Measurements from ENCODE around the gene EWSR1. TPM values are rescaled to one million over a fixed set of nuclear protein-coding genes. Genes with fewer than 3 reads are reported as not detected.

The EWSR1 gene
- total RNA-seq, 3 donors from 2014 or later (not counting 1 experiment from before 2014, with no cell fraction given), result 366 to 387 (median 382) TPM

GRCh38 chr22:29272624-29273023, 4.6 kb downstream of the EWSR1 start:
- no peak for ATAC-seq
- Mint-ChIP-seq H3K27me3 (ENCODE audit: low read depth in 2 of 2) (no peaks in the 10 kb centered on the region), H3K4me3 (no peak overlapping the region), H3K36me3 (peaks cover 18% of the 10 kb centered on the region), H3K9me3 (no peaks in the 10 kb centered on the region), H3K27ac (peak overlapping the region in 1 of 2 donors; percentile 99), H3K4me1 (peaks cover 88 to 91% of the 10 kb centered on the region in 2 donors)
- intact Hi-C loops (cut with micrococcal nuclease), result no loop called here
- H3K4me3 ChIP-seq (ENCODE audit: low read length), result no peak overlapping the region
- TF ChIP-seq, protein P1, sequence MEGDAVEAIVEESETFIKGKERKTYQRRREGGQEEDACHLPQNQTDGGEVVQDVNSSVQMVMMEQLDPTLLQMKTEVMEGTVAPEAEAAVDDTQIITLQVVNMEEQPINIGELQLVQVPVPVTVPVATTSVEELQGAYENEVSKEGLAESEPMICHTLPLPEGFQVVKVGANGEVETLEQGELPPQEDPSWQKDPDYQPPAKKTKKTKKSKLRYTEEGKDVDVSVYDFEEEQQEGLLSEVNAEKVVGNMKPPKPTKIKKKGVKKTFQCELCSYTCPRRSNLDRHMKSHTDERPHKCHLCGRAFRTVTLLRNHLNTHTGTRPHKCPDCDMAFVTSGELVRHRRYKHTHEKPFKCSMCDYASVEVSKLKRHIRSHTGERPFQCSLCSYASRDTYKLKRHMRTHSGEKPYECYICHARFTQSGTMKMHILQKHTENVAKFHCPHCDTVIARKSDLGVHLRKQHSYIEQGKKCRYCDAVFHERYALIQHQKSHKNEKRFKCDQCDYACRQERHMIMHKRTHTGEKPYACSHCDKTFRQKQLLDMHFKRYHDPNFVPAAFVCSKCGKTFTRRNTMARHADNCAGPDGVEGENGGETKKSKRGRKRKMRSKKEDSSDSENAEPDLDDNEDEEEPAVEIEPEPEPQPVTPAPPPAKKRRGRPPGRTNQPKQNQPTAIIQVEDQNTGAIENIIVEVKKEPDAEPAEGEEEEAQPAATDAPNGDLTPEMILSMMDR (IDR thresholded peaks at IDR 0.05), result no peak
- H3K4me1 ChIP-seq (ENCODE audit: control insufficient read depth, insufficient read depth, low read length), result peaks cover 26% of the 10 kb centered on the region
- H3K27me3 ChIP-seq (ENCODE audit: control insufficient read depth, insufficient read depth, low read length), result no peaks in the 10 kb centered on the region
- H3K9me3 ChIP-seq (ENCODE audit: control insufficient read depth, insufficient read depth, low read length), result no peaks in the 10 kb centered on the region
- no peak for DNase-seq
- WGBS (ENCODE audit: insufficient coverage), result 91% methylated on average over 2 of the region's 2 CpGs
- peaks cover 51% of the 10 kb centered on the region for H3K36me3 ChIP-seq (ENCODE audit: control insufficient read depth, insufficient read depth, low read length)
- H3K27ac ChIP-seq (ENCODE audit: low read length), result no peak overlapping the region

GRCh38 chr22:29275167-29275566, 7.1 kb downstream of the EWSR1 start:
- Histone ChIP-seq H3K4me1 (ENCODE audit: control insufficient read depth, insufficient read depth, low read length) (peaks cover 13% of the 10 kb centered on the region), H3K27ac (ENCODE audit: low read length) (no peak overlapping the region), H3K36me3 (ENCODE audit: control insufficient read depth, insufficient read depth, low read length) (peaks cover 74% of the 10 kb centered on the region), H3K9me3 (ENCODE audit: control insufficient read depth, insufficient read depth, low read length) (no peaks in the 10 kb centered on the region), H3K27me3 (ENCODE audit: control insufficient read depth, insufficient read depth, low read length) (no peaks in the 10 kb centered on the region), H3K4me3 (ENCODE audit: low read length) (no peak overlapping the region)
- TF ChIP-seq, protein P1 (IDR thresholded peaks at IDR 0.05), result no peak
- H3K4me1 Mint-ChIP-seq, result peaks cover 85 to 87% of the 10 kb centered on the region in 2 donors
- H3K27ac Mint-ChIP-seq, result peak overlapping the region; percentile 46 to 53
- no peak overlapping the region for H3K4me3 Mint-ChIP-seq
- ATAC-seq, result no peak
- no peaks in the 10 kb centered on the region for H3K9me3 Mint-ChIP-seq
- H3K36me3 Mint-ChIP-seq, result peaks cover 11% of the 10 kb centered on the region
- DNase-seq, result no peak
- WGBS (ENCODE audit: insufficient coverage), result 87% methylated on average over 3 of the region's 3 CpGs
- no peaks in the 10 kb centered on the region for H3K27me3 Mint-ChIP-seq (ENCODE audit: low read depth in 2 of 2)
- intact Hi-C loops (cut with micrococcal nuclease), result no loop called here

- Mint-ChIP-seq H3K9me3 (no peaks in the 10 kb centered on the region), H3K36me3 (peaks cover 11% of the 10 kb centered on the region)
- 76% methylated on average over 3 of the region's 3 CpGs for WGBS (ENCODE audit: insufficient coverage)
These were observed 7.9 kb downstream of the EWSR1 start for GRCh38 chr22:29275819-29276565.

More at GRCh38 chr22:29275819-29276565, 7.9 kb downstream of the EWSR1 start:
- Mint-ChIP-seq H3K4me1 (peaks cover 81 to 84% of the 10 kb centered on the region in 2 donors), H3K4me3 (no peak overlapping the region), H3K27ac (peak overlapping the region; percentile 50 to 53), H3K27me3 (ENCODE audit: low read depth in 2 of 2) (no peaks in the 10 kb centered on the region)
- TF ChIP-seq, protein P1 (IDR thresholded peaks at IDR 0.05), result no peak
- intact Hi-C loops (cut with micrococcal nuclease), result no loop called here
- no peaks in the 10 kb centered on the region for H3K9me3 ChIP-seq (ENCODE audit: control insufficient read depth, insufficient read depth, low read length)
- DNase-seq, result no peak
- no peak overlapping the region for H3K27ac ChIP-seq (ENCODE audit: low read length)
- H3K4me1 ChIP-seq (ENCODE audit: control insufficient read depth, insufficient read depth, low read length), result peaks cover 9% of the 10 kb centered on the region
- no peaks in the 10 kb centered on the region for H3K27me3 ChIP-seq (ENCODE audit: control insufficient read depth, insufficient read depth, low read length)
- H3K4me3 ChIP-seq (ENCODE audit: low read length), result no peak overlapping the region
- H3K36me3 ChIP-seq (ENCODE audit: control insufficient read depth, insufficient read depth, low read length), result peaks cover 79% of the 10 kb centered on the region
- no peak for ATAC-seq

Data from natural killer cell (primary cell).